GM12873 (cell line): ENCODE data around the gene LIF.

Source experiments
- CTCF ChIP-seq: IDR thresholded peaks from 2 replicates; pipeline ENCODE4 v1.5.1; 2012; ENCODE audit warnings: low read depth, mild to moderate bottlenecking, moderate library complexity, low read length, control low read depth; ENCODE audit not compliant: insufficient read depth; ENCODE audit errors: missing control alignments

Gene LIF

GRCh38 chr22:30197389-30197788, 49.2 kb downstream of the LIF start:
- no peak for TF ChIP-seq CTCF

GRCh38 chr22:30196880-30197336, 49.7 kb downstream of the LIF start:
- no peak for TF ChIP-seq CTCF

GRCh38 chr22:30196141-30196879, 50.2 kb downstream of the LIF start:
- TF ChIP-seq CTCF, result no peak

- no peak for TF ChIP-seq CTCF
Observed at GRCh38 chr22:30195245-30196140, 51.1 kb downstream of the LIF start.

- no peak for TF ChIP-seq CTCF
Observed at GRCh38 chr22:30193031-30193775, 53.4 kb downstream of the LIF start.

GRCh38 chr22:30192427-30192826, 54.1 kb downstream of the LIF start:
- TF ChIP-seq CTCF, result no peak

- no peak for TF ChIP-seq CTCF
Observed at GRCh38 chr22:30191040-30191701, 55.4 kb downstream of the LIF start.
